DMS153 treated with DMSO at 0.1 percent for 48 hours (cell line): Measurements from ENCODE around the gene DOK7.

Source experiments
- DNase-seq: peaks from one replicate; lab custom pipeline; 2025; ENCODE audit not compliant: unreplicated experiment; lab: John Stamatoyannopoulos, UW

Gene DOK7

GRCh38 chr4:3485886-3486540 is 22.9 kb downstream of the DOK7 start:
- DNase-seq = no peak

- no peak for DNase-seq
These were observed 23.7 kb downstream of the DOK7 start for GRCh38 chr4:3486541-3487540.

GRCh38 chr4:3487861-3488260 is 24.8 kb downstream of the DOK7 start:
- DNase-seq = no peak

GRCh38 chr4:3488820-3489219 is 25.7 kb downstream of the DOK7 start:
- DNase-seq = no peak

GRCh38 chr4:3489451-3489962 is 26.4 kb downstream of the DOK7 start:
- DNase-seq = no peak

GRCh38 chr4:3491681-3492405 is 28.7 kb downstream of the DOK7 start:
- DNase-seq = no peak

GRCh38 chr4:3492741-3493719 is 29.9 kb downstream of the DOK7 start:
- DNase-seq = no peak

GRCh38 chr4:3493720-3494461 is 30.8 kb downstream of the DOK7 start:
- DNase-seq = no peak

GRCh38 chr4:3494462-3494871 is 31.4 kb downstream of the DOK7 start:
- no peak for DNase-seq

GRCh38 chr4:3495204-3495975 is 32.3 kb downstream of the DOK7 start:
- DNase-seq = no peak

- DNase-seq = no peak
These were observed 32.9 kb downstream of the DOK7 start for GRCh38 chr4:3496021-3496420.

GRCh38 chr4:3497095-3497494 is 34.0 kb downstream of the DOK7 start:
- no peak for DNase-seq

GRCh38 chr4:3497523-3498389 is 34.6 kb downstream of the DOK7 start:
- no peak for DNase-seq

GRCh38 chr4:3498407-3498806 is 35.3 kb downstream of the DOK7 start:
- DNase-seq = no peak

- no peak for DNase-seq
These were observed 35.9 kb downstream of the DOK7 start for GRCh38 chr4:3498901-3499510.

GRCh38 chr4:3499710-3500109 is 36.6 kb downstream of the DOK7 start:
- DNase-seq = no peak

- DNase-seq = no peak
These were observed 37.0 kb downstream of the DOK7 start for GRCh38 chr4:3500111-3500510.
